ENCODE measurements around the gene P4HA1. TPM values are rescaled to one million over a fixed set of nuclear protein-coding genes. Genes with fewer than 3 reads are reported as not detected.

Gene P4HA1
- total and polyA plus RNA-seq, 2 donors: 21.5 to 143 TPM

GRCh38 chr10:73083221-73083620 is 13.4 kb downstream of the P4HA1 start:
- no peak overlapping the region for H3K27ac ChIP-seq (ENCODE audit: low read depth)
- DNase-seq (ENCODE audit: extremely low spot score): no peak
- no peak overlapping the region for H3K4me3 ChIP-seq (ENCODE audit: low read depth, low read length)
- peaks cover 2% of the 10 kb centered on the region for H3K4me1 ChIP-seq (ENCODE audit: insufficient read depth)
- H3K36me3 ChIP-seq (ENCODE audit: insufficient read depth): peaks cover 2% of the 10 kb centered on the region
- 36% methylated on average over 2 of the region's 2 CpGs for WGBS

- H3K4me3 ChIP-seq (ENCODE audit: low read depth, low read length): no peak overlapping the region
- no peak for DNase-seq (ENCODE audit: extremely low spot score)
- peaks cover 2% of the 10 kb centered on the region for H3K36me3 ChIP-seq (ENCODE audit: insufficient read depth)
- 94% methylated on average over 3 of the region's 3 CpGs for WGBS
- H3K27ac ChIP-seq (ENCODE audit: low read depth): no peak overlapping the region
- peaks cover 2% of the 10 kb centered on the region for H3K4me1 ChIP-seq (ENCODE audit: insufficient read depth)
Observed at GRCh38 chr10:73079779-73080541, 16.7 kb downstream of the P4HA1 start.

DNA sequence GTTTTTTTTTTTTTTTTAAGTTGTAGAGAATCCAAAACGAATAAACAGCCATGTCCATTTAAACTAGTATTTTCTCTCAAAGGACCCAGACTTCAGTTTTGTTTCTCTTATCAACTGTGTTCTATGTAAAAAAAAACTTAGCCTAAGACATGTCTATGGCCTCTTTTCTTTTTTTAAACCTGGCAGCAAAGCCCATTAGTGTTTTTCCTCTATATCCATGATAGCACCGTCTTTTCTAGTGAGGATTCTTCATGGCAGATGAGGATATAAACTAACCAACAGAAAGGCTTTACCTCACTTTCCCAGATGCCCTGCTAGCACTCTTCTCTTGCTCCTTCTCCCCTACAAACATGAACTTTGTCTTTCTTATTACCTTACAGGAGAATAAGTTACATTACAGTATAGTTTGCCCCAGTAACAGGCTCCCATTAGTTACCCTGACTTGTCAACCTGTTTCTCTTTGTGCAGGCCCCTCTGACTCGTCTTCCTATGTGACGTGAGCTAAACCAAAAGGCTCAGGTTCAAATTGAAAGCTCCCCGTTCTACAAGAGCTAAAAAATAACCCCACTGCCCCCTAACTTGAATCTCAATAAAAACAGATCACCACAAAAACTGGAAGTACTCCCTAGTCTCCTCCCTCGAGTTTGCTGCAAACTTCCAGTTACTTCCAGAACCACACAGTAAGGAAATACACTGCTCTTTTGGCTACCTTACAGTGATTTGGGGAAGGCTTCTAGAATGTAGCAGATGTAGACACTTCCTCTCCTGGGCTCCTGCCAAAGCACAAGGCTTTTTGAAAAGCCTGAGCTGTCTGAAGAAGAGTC is 20.1 kb downstream of the P4HA1 start:
- H3K36me3 ChIP-seq (ENCODE audit: insufficient read depth): peaks cover 3% of the 10 kb centered on the region
- DNase-seq (ENCODE audit: extremely low spot score): peak; percentile 59
- H3K4me1 ChIP-seq (ENCODE audit: insufficient read depth): no peaks in the 10 kb centered on the region
- H3K4me3 ChIP-seq (ENCODE audit: low read depth, low read length): no peak overlapping the region
- 16% methylated on average over 6 of the region's 6 CpGs for WGBS
- peak overlapping the region; percentile 50 for H3K27ac ChIP-seq (ENCODE audit: low read depth)

DNA sequence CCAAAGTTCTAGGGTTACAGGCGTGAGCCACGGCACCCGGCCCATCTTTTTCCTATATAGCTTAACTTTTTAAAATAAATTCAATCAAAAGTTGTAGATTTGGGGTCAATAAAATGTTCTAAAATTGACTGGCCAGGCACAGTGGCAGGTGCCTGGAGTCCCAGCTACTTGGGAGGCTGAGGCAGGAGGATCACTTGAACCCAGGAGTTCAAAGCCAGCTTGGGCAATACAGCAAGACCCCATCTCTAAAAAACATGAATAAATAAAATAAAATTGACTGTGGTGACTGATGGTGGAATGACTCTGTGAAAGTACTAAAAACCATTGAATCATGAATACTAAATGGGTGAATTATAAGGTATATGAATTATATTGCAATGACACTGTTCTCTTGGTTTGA is 20.8 kb downstream of the P4HA1 start:
- 94% methylated on average over 3 of the region's 3 CpGs for WGBS
- Histone ChIP-seq H3K4me1 (ENCODE audit: insufficient read depth) (no peaks in the 10 kb centered on the region), H3K36me3 (ENCODE audit: insufficient read depth) (peaks cover 5% of the 10 kb centered on the region), H3K27ac (ENCODE audit: low read depth) (no peak overlapping the region), H3K4me3 (ENCODE audit: low read depth, low read length) (no peak overlapping the region)
- DNase-seq (ENCODE audit: extremely low spot score): no peak

GRCh38 chr10:73073627-73074026 is 23.0 kb downstream of the P4HA1 start:
- H3K4me3 ChIP-seq (ENCODE audit: low read depth, low read length): no peak overlapping the region
- no peaks in the 10 kb centered on the region for H3K4me1 ChIP-seq (ENCODE audit: insufficient read depth)
- no peak overlapping the region for H3K27ac ChIP-seq (ENCODE audit: low read depth)
- H3K36me3 ChIP-seq (ENCODE audit: insufficient read depth): peaks cover 4% of the 10 kb centered on the region
- DNase-seq (ENCODE audit: extremely low spot score): no peak

DNA sequence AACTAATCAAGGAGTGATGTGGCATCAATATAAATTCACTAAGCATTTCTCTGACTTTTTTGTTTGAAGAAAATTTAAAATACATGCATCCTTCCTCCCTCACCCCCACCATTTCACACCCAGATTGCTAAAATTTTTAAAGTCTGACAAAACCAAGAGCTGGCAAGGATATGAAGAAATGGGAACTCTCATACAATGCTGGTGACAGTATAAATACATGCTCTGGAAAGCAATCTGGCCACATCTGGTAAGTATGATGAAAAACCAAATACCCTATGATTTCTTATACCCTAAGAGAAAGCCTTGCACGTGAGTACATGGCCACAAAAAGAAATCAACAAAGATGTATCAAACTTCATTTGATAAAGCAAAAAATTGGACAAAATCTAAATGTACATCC is 31.2 kb downstream of the P4HA1 start:
- no peak for DNase-seq (ENCODE audit: extremely low spot score)
- Histone ChIP-seq H3K27ac (ENCODE audit: low read depth) (no peak overlapping the region), H3K36me3 (ENCODE audit: insufficient read depth) (no peaks in the 10 kb centered on the region), H3K4me3 (ENCODE audit: low read depth, low read length) (no peak overlapping the region), H3K4me1 (ENCODE audit: insufficient read depth) (no peaks in the 10 kb centered on the region)
- 76% methylated on average over 1 of the region's 1 CpG for WGBS

- no peak overlapping the region for H3K4me3 ChIP-seq (ENCODE audit: low read depth, low read length)
- no peak for DNase-seq (ENCODE audit: extremely low spot score)
- no peaks in the 10 kb centered on the region for H3K4me1 ChIP-seq (ENCODE audit: insufficient read depth)
- H3K27ac ChIP-seq (ENCODE audit: low read depth): no peak overlapping the region
- no peaks in the 10 kb centered on the region for H3K36me3 ChIP-seq (ENCODE audit: insufficient read depth)
- 97% methylated on average over 1 of the region's 1 CpG for WGBS
Observed at GRCh38 chr10:73061743-73062142, 34.9 kb downstream of the P4HA1 start.

DNA sequence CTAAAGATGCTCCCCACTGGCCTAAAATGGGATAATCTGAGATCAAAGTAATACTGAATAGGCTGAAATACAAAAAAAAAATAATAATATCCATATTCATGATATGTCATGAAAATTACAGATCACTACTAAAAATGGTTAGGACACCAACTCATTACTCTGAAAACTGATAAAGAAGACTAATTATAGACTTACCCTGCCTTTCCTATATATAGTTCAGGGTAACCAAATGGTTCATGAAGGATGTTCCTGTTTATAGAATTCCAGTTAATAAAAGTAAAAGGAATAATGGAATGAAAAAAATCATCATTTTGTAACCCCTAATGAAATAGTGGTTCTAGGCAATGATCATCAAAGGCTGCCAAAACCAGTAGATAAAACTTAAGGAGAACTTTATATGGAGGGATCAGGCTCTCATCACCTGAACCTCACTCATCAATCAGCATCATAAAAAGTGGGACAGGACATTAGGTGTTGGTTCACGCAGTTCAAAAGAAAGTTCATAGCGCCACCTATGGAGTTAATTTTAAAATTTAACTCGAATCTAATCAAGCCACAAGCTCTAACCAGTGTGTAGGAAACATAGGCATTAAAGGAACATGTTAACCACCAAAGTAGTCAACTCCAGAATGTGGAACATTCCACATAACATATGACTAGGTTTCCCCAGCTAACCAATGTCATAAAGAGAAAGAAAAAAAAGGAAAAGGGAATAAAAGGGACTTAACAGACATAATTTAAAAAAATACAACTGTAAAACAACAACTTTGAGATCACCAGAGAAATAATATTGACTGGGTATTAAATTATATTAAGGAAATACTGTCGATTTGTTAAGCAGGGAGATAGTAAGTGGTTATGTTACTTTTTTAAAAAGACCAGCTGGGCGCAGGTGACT is 35.7 kb downstream of the P4HA1 start:
- Histone ChIP-seq H3K27ac (ENCODE audit: low read depth) (no peak overlapping the region), H3K4me3 (ENCODE audit: low read depth, low read length) (no peak overlapping the region), H3K4me1 (ENCODE audit: insufficient read depth) (no peaks in the 10 kb centered on the region), H3K36me3 (ENCODE audit: insufficient read depth) (no peaks in the 10 kb centered on the region)
- DNase-seq (ENCODE audit: extremely low spot score): no peak
- 47% methylated on average over 5 of the region's 5 CpGs for WGBS

GRCh38 chr10:73060173-73060572 is 36.5 kb downstream of the P4HA1 start:
- no peak overlapping the region for H3K4me3 ChIP-seq (ENCODE audit: low read depth, low read length)
- H3K27ac ChIP-seq (ENCODE audit: low read depth): no peak overlapping the region
- no peak for DNase-seq (ENCODE audit: extremely low spot score)
- no peaks in the 10 kb centered on the region for H3K4me1 ChIP-seq (ENCODE audit: insufficient read depth)
- 89% methylated on average over 1 of the region's 1 CpG for WGBS
- no peaks in the 10 kb centered on the region for H3K36me3 ChIP-seq (ENCODE audit: insufficient read depth)

- 87% methylated on average over 6 of the region's 6 CpGs for WGBS
- Histone ChIP-seq H3K4me3 (ENCODE audit: low read depth, low read length) (no peak overlapping the region), H3K4me1 (ENCODE audit: insufficient read depth) (no peaks in the 10 kb centered on the region), H3K27ac (ENCODE audit: low read depth) (no peak overlapping the region), H3K36me3 (ENCODE audit: insufficient read depth) (no peaks in the 10 kb centered on the region)
- no peak for DNase-seq (ENCODE audit: extremely low spot score)
Observed at GRCh38 chr10:73058057-73058591, 38.5 kb downstream of the P4HA1 start.

GRCh38 chr10:73054286-73054685 is 42.4 kb downstream of the P4HA1 start:
- H3K4me1 ChIP-seq (ENCODE audit: insufficient read depth): no peaks in the 10 kb centered on the region
- no peak overlapping the region for H3K27ac ChIP-seq (ENCODE audit: low read depth)
- no peak overlapping the region for H3K4me3 ChIP-seq (ENCODE audit: low read depth, low read length)
- peaks cover 1% of the 10 kb centered on the region for H3K36me3 ChIP-seq (ENCODE audit: insufficient read depth)
- DNase-seq (ENCODE audit: extremely low spot score): no peak
- 95% methylated on average over 2 of the region's 2 CpGs for WGBS

DNA sequence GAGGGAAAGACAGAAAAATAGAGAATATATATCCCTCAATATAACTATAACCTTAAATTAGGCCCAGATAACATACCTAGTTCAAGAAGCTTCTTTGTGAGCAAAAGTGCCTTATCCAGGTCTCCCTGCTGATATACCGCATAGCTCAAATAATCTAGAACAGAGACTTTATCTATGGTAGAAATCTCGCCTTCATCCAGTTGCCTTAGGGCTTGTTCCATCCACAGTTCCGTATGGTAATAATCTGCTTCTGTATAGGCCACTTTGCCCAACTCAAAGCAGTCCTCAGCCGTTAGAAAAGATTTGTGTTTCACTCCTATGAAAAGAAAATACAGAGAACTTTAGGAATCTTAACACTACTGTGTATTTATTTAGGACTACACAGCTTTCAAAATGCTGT is 43.4 kb downstream of the P4HA1 start:
- no peak for DNase-seq (ENCODE audit: extremely low spot score)
- Histone ChIP-seq H3K27ac (ENCODE audit: low read depth) (no peak overlapping the region), H3K4me3 (ENCODE audit: low read depth, low read length) (no peak overlapping the region), H3K4me1 (ENCODE audit: insufficient read depth) (no peaks in the 10 kb centered on the region), H3K36me3 (ENCODE audit: insufficient read depth) (peaks cover 1% of the 10 kb centered on the region)
- 86% methylated on average over 4 of the region's 4 CpGs for WGBS

Data from urinary bladder (tissue), 4 donors.